Measurements from ENCODE around the gene LIG3. TPM values are rescaled to one million over a fixed set of nuclear protein-coding genes. Genes with fewer than 3 reads are reported as not detected.

The LIG3 gene
- total and polyA plus RNA-seq, 4 donors, result 3.1 to 21.2 (median 7.6) TPM

DNA sequence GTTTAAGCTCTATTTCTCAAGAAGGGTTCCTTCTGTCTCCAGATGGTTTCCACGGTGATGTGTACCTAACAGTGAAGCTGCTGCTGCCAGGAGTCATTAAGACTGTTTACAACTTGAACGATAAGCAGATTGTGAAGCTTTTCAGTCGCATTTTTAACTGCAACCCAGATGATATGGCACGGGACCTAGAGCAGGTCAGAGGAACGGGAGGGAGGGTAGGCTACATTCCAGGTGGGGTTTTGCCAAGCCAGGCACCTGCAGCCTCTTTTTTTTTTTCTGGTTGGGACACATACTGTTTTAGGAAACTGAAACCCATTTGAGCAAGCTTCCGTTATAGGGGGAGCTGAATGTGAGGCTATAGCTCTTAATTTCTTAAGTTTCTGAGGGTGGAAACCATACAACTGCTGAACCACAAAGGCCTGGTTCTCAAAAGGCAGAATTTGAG lies 10.6 kb downstream of the LIG3 start:
- Histone ChIP-seq H3K27ac (ENCODE audit: low read depth in 1 of 2, low read length in 2 of 2) (no peak overlapping the region), H3K9me3 (ENCODE audit: control insufficient read depth in 4 of 4, low read length in 3 of 4) (no peaks in the 10 kb centered on the region), H3K4me1 (ENCODE audit: control insufficient read depth in 4 of 4, insufficient read depth in 4 of 4, low read length in 3 of 4) (no peaks in the 10 kb centered on the region), H3K27me3 (ENCODE audit: control insufficient read depth in 4 of 4, insufficient read depth in 4 of 4, low read length in 3 of 4) (no peaks in the 10 kb centered on the region), H3K4me3 (ENCODE audit: low read depth in 1 of 3, low read length in 3 of 3) (no peak overlapping the region), H3K9ac (ENCODE audit: low read depth in 1 of 2, low read length in 2 of 2) (no peak overlapping the region), H3K36me3 (ENCODE audit: control insufficient read depth in 4 of 4, insufficient read depth in 3 of 4, low read depth in 1 of 4, low read length in 3 of 4) (peaks cover 2 to 60% (median 44%) of the 10 kb centered on the region in 4 donors)
- TF ChIP-seq, protein P1, sequence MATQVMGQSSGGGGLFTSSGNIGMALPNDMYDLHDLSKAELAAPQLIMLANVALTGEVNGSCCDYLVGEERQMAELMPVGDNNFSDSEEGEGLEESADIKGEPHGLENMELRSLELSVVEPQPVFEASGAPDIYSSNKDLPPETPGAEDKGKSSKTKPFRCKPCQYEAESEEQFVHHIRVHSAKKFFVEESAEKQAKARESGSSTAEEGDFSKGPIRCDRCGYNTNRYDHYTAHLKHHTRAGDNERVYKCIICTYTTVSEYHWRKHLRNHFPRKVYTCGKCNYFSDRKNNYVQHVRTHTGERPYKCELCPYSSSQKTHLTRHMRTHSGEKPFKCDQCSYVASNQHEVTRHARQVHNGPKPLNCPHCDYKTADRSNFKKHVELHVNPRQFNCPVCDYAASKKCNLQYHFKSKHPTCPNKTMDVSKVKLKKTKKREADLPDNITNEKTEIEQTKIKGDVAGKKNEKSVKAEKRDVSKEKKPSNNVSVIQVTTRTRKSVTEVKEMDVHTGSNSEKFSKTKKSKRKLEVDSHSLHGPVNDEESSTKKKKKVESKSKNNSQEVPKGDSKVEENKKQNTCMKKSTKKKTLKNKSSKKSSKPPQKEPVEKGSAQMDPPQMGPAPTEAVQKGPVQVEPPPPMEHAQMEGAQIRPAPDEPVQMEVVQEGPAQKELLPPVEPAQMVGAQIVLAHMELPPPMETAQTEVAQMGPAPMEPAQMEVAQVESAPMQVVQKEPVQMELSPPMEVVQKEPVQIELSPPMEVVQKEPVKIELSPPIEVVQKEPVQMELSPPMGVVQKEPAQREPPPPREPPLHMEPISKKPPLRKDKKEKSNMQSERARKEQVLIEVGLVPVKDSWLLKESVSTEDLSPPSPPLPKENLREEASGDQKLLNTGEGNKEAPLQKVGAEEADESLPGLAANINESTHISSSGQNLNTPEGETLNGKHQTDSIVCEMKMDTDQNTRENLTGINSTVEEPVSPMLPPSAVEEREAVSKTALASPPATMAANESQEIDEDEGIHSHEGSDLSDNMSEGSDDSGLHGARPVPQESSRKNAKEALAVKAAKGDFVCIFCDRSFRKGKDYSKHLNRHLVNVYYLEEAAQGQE (IDR thresholded peaks at IDR 0.05), result no peak
- TF ChIP-seq TAF1 (conservative IDR thresholded peaks at IDR 0.05) (no peak), NR2F2 (IDR thresholded peaks at IDR 0.05) (no peak), FOXA2 (IDR thresholded peaks at IDR 0.05) (no peak), YY1 (IDR thresholded peaks at IDR 0.05) (no peak), JUND (IDR thresholded peaks at IDR 0.05) (no peak), SP1 (IDR thresholded peaks at IDR 0.05) (no peak), HNF4A (conservative IDR thresholded peaks at IDR 0.05) (no peak), EGR1 (IDR thresholded peaks at IDR 0.05; ENCODE audit: low read depth in 2 of 2) (no peak), RAD21 (IDR thresholded peaks at IDR 0.05) (no peak), GABPA (IDR thresholded peaks at IDR 0.05 in 1 of 2, conservative IDR thresholded peaks at IDR 0.05 in 1 of 2) (no peak), RXRA (IDR thresholded peaks at IDR 0.05) (no peak), HNF4G (IDR thresholded peaks at IDR 0.05) (no peak), FOXA1 (IDR thresholded peaks at IDR 0.05) (no peak)
- TF ChIP-seq, protein P2, sequence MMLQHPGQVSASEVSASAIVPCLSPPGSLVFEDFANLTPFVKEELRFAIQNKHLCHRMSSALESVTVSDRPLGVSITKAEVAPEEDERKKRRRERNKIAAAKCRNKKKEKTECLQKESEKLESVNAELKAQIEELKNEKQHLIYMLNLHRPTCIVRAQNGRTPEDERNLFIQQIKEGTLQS (IDR thresholded peaks at IDR 0.05), result no peak
- TF ChIP-seq, protein P3, sequence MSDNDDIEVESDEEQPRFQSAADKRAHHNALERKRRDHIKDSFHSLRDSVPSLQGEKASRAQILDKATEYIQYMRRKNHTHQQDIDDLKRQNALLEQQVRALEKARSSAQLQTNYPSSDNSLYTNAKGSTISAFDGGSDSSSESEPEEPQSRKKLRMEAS (IDR thresholded peaks at IDR 0.05), result no peak
- TF ChIP-seq, protein P4, sequence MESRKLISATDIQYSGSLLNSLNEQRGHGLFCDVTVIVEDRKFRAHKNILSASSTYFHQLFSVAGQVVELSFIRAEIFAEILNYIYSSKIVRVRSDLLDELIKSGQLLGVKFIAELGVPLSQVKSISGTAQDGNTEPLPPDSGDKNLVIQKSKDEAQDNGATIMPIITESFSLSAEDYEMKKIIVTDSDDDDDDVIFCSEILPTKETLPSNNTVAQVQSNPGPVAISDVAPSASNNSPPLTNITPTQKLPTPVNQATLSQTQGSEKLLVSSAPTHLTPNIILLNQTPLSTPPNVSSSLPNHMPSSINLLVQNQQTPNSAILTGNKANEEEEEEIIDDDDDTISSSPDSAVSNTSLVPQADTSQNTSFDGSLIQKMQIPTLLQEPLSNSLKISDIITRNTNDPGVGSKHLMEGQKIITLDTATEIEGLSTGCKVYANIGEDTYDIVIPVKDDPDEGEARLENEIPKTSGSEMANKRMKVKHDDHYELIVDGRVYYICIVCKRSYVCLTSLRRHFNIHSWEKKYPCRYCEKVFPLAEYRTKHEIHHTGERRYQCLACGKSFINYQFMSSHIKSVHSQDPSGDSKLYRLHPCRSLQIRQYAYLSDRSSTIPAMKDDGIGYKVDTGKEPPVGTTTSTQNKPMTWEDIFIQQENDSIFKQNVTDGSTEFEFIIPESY (IDR thresholded peaks at IDR 0.05), result no peak
- TF ChIP-seq, protein P5, sequence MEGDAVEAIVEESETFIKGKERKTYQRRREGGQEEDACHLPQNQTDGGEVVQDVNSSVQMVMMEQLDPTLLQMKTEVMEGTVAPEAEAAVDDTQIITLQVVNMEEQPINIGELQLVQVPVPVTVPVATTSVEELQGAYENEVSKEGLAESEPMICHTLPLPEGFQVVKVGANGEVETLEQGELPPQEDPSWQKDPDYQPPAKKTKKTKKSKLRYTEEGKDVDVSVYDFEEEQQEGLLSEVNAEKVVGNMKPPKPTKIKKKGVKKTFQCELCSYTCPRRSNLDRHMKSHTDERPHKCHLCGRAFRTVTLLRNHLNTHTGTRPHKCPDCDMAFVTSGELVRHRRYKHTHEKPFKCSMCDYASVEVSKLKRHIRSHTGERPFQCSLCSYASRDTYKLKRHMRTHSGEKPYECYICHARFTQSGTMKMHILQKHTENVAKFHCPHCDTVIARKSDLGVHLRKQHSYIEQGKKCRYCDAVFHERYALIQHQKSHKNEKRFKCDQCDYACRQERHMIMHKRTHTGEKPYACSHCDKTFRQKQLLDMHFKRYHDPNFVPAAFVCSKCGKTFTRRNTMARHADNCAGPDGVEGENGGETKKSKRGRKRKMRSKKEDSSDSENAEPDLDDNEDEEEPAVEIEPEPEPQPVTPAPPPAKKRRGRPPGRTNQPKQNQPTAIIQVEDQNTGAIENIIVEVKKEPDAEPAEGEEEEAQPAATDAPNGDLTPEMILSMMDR (IDR thresholded peaks at IDR 0.05; ENCODE audit: low read depth, low read length, missing input control), result no peak
- no peak for DNase-seq (ENCODE audit: low spot score)
- 73% methylated on average over 6 of the region's 6 CpGs for WGBS
